GM18498 (cell line): ENCODE results near the gene CIZ1.
"Not testable (repeated sequence)": the region's sequence is repeated elsewhere in the genome, so short reads cannot be mapped to it uniquely, and the experiment has no call there.

ENCODE experiments used
- ATAC-seq: cut with Tn5 transposase; IDR thresholded peaks from one replicate; pipeline ENCODE4 v1.9.1; 2021; ENCODE audit warnings: mild to moderate bottlenecking, moderate library complexity; ENCODE audit not compliant: unreplicated experiment

Gene CIZ1

GRCh38 chr9:128192601-128193371 is 1.4 kb upstream of the CIZ1 start:
- peak; percentile 63 for ATAC-seq

GRCh38 chr9:128190516-128191405 is 611 bp downstream of the CIZ1 start:
- ATAC-seq, result no peak

- ATAC-seq, result no peak
Observed at GRCh38 chr9:128190013-128190412, 1.4 kb downstream of the CIZ1 start.

GRCh38 chr9:128188209-128188608 is 3.2 kb downstream of the CIZ1 start:
- ATAC-seq, result no peak

- ATAC-seq, result no peak
Observed at GRCh38 chr9:128187361-128187760, 4.0 kb downstream of the CIZ1 start.

GRCh38 chr9:128185979-128186965 is 5.1 kb downstream of the CIZ1 start:
- ATAC-seq, result no peak

GRCh38 chr9:128182893-128183588 is 8.3 kb downstream of the CIZ1 start:
- ATAC-seq, result no peak

- not testable (repeated sequence) for ATAC-seq
Observed at GRCh38 chr9:128181480-128181879, 9.9 kb downstream of the CIZ1 start.

- no peak for ATAC-seq
Observed at GRCh38 chr9:128180447-128180846, 10.9 kb downstream of the CIZ1 start.

- no peak for ATAC-seq
Observed at GRCh38 chr9:128180001-128180400, 11.4 kb downstream of the CIZ1 start.

GRCh38 chr9:128178806-128179431 is 12.5 kb downstream of the CIZ1 start:
- ATAC-seq, result no peak

GRCh38 chr9:128175726-128176125 is 15.6 kb downstream of the CIZ1 start:
- no peak for ATAC-seq

- ATAC-seq, result no peak
Observed at GRCh38 chr9:128175102-128175563, 16.2 kb downstream of the CIZ1 start.

- ATAC-seq, result no peak
Observed at GRCh38 chr9:128174062-128174461, 17.3 kb downstream of the CIZ1 start.

- ATAC-seq, result no peak
Observed at GRCh38 chr9:128169925-128170324, 21.4 kb downstream of the CIZ1 start.

- no peak for ATAC-seq
Observed at GRCh38 chr9:128169492-128169891, 21.9 kb downstream of the CIZ1 start.

- no peak for ATAC-seq
Observed at GRCh38 chr9:128168731-128169308, 22.6 kb downstream of the CIZ1 start.

GRCh38 chr9:128167209-128167608 is 24.2 kb downstream of the CIZ1 start:
- ATAC-seq, result no peak

- no peak for ATAC-seq
Observed at GRCh38 chr9:128166169-128166568, 25.2 kb downstream of the CIZ1 start.
